NCI-H2029 treated with DMSO at 0.1 percent for 48 hours (cell line): ENCODE measurements around the gene HAPLN3.

Experiments used
- DNase-seq: peaks from one replicate; lab custom pipeline; 2025; lab: John Stamatoyannopoulos, UW

Gene HAPLN3

DNA sequence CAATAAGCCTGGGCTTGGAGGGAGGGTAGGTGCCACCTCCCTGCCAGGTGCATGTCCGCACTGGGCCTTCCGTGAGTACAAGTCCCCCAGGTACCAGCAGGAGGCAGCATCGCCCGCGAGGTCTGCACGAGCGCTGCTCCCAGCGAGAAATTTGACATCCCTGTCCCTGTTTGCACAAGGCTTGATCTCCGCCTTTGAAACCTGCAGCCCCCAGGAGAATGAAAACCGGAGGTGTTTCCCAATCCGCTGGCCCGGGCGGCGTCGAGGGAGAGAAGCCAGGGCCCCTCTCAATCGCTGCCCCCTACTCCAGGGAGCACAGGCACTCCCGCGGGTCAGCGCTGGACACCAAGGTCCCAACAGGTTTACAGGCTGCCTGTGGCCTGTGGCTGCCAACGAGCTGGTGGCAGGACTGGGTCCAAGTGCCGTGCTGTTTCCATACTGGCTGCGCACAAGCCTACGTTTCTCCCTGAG, 961 bp downstream of the HAPLN3 start:
- DNase-seq, result no peak

DNA sequence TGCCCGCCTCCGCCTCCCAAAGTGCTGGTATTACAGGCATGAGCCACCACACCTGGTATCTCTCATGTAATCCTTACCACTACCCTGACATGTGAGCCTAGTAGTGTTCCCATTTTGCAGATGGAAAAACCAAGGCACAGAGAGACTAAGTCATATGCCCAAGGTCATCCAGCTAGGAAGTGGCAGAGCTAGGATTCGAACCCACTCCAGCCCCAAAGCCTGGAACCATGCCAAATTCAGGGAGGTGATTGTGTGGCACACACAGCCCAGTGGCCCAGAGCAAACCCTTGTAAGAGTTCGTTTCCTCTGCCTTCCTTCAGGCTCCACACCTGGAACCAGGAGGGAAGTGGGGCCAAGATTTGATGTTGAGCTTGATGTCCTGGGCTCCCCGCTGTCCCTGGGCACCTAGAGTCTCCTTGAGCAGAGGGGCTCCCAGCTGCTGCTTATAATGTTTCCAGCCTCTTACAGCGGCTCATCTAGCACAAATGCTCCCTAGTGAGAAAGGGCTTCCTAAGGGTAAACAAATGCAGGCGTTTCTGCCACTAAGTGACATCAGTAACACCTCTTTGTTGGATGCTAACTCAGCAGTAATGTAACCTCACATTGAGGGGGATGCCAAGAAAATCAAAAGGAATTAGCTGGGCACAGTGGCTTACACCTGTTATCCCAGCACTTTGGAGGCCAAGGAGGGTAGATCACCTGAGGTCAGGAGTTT, 3.6 kb downstream of the HAPLN3 start:
- no peak for DNase-seq

DNA sequence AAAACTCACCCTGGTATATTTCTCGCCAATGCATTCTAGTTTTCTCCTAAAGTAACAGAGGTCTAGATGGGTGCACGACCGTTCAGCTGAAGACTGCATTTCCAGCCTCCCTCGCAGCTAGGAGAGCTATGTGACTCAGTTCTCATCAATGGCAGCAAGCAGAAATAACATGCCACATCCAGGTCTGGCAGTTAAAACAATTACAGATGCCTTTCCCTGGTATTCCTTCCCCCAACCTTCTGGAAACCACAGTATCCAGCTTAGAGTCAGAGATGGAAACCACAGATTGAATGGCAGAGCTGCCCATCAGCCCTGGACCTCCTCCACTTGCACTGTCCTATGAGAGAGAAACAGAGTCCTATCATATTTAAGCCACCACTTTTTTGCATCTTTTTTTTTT, 4.8 kb downstream of the HAPLN3 start:
- DNase-seq, result no peak

DNA sequence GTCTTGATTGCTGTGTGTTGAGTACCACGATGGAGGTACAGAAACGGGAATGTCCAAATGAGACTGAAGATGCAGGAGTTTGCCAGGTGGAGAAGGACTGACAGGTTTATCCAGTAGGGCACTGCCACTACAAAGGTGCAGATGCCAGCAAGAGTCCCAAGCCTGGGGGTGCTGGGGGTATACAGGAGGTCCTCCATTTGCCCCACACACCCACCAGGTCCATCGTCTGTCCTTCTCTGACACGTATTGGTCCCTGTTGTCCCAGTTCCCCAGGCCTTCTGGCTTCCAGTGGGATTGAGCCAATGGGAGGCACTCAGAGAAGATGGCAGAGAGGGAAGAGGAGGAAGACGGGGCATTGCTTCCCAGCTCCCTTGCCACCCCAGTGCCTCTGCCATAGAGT, 6.6 kb downstream of the HAPLN3 start:
- no peak for DNase-seq

DNA sequence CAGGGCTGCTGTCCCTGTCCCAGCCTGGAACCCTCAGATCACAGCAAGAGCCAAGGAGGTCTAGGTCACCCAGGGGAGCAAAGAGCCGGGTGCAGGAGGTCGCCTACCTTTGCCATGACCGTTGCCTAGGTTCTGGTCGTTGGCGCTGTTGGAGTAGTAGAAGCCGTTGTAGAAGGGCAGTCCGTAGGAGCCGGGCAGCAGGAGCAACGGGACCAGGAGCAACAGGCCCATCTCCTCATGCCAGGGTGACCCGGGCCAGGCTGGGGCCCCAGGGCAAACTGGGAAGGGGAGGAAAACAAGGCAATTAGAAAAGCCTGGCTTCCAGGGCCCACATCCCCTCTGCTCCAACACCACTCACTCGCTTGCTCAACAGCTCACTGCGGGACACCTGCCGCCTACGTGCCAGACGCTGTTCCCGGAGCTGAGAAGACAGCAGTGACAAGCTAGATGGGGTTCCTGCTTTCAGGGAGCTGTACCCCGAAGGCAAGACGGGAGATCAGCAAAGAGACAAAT, 8.2 kb downstream of the HAPLN3 start:
- no peak for DNase-seq

DNA sequence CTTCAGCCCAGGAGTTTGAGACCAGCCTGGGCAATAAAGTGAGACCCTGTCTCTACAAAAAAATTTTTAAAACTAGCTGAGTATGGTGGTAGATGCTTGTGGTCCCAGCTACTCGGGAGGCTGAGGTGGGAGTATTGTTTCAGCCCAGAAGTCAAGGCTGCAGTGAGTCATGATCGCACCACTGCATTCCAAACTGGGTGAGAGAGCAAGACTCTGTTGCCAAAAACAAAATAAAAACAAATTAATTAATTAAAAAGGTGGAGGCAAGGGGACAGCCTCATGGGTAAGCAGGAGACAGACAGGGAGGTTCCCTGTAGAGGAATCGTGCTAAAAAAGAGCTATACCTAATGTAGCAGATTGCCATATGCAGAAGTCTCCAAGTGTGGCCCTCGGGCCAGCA, 12.6 kb downstream of the HAPLN3 start:
- no peak for DNase-seq

DNA sequence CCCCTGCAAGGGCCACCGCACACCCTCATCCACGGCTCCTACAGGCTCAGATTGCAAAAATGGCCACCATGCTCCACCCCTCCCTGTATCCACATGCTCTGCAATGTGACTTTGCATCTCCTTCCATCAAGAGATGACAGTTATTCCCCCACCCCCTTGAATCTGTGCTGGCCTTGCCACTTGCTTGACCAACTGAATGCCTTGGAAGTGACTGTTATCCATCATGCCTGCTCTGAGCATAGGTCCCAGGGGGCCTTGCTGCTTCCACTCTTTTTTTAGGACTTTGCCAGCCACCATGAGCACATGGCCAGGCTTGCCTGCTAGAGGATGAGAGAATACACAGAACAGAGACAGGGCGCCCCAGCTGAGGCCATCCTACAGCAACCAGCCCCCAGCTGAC, 13.6 kb downstream of the HAPLN3 start:
- no peak for DNase-seq

DNA sequence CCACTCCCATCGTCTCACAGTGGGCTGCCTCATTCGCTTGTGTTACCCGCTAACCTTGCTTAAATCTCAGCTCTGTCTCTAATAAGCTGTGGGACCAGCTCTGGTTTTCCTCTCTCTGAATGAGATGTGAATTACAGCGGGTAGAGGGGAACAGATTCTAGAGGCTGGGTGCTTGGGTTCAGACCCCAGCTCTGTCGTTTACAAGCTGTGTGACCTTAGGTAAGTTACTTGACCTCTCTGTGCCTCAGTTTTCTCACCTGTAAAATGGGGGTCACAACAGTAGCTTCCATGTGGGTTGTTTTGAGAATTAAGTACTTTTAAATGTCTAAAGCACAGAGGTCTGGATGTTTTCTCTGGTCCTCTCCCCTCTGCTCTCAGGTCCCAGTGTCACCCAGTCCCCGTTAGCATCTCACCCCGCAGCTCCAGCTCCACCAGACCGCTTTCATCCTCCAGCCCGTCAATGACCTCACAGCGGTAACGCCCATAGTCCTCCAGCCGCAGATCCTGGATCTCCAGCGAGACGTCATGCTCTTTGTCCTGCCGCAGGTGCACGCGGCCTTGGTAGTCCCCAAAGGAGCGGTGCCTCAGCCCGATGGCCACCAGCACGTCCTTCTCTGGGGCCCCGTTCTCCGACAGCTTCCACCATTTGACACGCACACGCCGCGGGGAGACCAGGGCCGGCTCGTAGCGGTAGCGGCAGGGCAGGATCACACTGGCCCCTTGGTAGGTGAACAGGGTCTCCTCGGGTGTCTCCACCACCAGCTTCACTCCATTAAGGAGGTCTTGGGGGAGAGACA, 14.2 kb downstream of the HAPLN3 start:
- no peak for DNase-seq

DNA sequence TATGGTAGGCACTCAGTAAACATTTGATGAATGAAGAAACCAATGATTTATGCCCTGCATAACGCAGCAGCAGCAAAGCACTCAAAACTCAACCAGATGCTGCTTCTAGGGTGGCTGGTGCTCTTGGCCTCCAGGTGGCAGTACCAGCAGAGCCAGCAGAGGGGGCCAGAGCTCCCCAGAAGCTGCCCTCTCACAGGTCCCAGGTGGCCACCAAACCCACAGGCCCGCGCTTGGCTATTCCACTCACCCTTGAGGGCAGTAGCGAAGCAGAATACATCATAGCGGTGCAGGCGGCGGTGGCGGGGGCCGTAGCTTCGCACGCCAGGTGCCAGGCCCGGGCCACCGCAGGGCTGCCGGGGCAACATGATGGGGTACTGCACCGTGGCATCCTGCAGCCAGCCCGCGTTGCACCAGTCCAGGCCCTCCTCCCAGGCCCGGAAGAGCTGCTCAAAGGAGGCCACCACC, 16.6 kb downstream of the HAPLN3 start:
- DNase-seq, result no peak

DNA sequence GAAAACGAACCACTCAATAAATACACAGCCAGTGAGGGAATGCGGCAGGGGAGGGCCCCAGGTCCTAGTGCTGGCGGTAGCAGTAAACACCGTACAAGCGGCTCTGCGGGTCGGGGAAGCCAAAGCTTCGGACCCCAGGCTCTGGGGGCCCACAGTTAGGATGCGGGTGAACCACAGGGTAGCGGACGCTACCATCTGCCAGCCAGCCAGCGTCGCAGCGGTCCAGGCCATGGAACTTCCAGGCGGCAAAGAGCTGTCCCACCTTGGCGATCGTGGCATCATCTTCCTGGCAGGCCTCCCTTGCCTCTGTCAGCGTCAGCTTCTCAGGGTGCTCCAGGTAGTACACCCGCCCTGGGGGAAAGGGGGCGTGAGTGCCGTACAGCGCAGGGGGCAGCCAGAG, 17.4 kb downstream of the HAPLN3 start:
- no peak for DNase-seq

DNA sequence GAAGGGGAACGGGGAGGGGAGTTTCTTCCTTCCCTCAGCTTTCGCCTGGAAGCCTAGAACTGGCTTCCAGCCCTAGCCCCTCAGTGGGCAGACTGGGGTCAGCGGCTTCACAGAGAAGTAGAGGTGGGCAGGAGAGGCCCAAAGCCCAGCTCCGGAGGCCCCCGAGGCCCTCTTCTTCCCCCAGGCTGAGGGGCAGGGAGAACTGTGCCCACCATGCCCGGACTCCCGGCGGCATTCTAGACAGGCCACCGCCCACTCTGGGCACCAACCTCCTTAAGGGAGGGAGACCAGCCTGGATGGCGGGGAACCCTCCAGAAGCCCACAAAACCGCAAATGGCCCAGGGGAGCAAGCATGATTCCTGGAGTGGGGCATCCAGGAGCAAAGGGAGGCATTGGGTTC, 17.9 kb downstream of the HAPLN3 start:
- no peak for DNase-seq

DNA sequence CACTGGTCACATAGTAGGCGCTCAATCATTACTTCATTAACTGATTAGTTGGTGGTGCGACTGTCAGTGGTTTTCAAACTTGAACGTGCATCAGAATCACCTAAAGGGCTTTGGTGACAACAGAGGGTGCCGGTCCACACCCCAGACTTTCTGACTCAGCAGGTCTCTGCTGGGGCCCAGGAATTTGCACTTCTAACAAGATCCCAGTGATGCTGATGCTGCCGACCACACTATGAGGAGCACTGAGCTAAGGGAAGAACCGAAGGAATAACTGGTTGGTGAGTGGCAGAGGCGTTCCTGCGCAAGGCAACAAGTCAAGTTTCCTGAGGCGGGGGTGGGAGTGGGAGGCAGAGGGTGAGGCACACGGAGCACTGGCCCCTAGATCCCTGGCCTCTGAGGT, 18.8 kb downstream of the HAPLN3 start:
- DNase-seq, result no peak

DNA sequence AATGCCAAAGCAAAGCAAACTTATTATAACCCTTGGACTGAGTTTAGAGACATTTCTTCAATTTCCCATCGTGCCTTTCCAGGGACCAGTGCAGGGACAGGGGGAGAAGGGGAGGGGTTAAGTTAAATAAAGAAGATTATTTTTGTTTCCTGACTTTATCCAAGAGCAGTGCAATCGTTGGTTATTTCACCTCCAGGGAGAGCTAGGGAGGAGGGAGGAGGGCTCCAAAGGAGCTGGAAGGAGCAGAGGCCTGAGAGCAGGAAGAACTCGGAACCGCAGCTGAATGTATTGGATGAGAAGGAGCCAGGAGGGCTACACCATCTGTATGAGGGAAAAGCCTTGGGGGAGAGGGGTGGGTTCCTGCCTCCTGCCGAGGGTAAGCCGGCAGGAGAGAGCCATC, 20.7 kb downstream of the HAPLN3 start:
- DNase-seq, result no peak

DNA sequence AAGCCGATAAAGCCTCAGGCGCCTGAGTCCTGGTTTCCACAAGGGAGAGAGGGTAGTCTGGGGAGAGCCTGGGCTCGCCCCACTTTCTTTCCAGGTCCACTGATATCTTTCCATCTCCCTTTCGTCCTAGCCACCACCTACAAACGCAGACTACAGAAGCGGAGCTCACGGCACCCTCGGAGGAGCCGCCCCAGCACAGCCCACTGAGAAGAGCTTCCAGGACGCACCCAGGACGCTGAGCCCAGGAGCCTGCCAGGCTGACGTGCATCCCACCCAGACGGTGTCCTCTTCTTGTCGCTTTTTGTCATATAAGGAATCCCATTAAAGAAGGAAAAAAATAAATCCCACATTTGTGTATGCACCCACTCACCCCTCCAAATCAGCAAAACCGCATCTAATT, 21.1 kb downstream of the HAPLN3 start:
- DNase-seq, result no peak

DNA sequence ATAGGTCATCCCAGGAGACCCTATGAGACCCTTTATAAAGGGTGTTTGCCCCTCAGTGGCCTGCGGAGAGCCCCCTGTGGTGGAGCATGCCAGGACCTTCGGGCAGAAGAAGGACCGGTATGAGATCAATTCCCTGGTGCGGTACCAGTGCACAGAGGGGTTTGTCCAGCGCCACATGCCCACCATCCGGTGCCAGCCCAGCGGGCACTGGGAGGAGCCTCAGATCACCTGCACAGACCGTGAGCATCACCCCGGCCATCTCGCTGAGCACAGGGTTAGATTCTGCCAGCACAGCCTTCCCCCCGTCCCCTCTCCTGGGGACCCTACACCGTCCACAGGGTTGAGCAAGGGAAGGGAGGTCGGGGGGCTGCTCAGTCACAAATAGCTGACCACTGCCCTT, 21.6 kb downstream of the HAPLN3 start:
- no peak for DNase-seq

DNA sequence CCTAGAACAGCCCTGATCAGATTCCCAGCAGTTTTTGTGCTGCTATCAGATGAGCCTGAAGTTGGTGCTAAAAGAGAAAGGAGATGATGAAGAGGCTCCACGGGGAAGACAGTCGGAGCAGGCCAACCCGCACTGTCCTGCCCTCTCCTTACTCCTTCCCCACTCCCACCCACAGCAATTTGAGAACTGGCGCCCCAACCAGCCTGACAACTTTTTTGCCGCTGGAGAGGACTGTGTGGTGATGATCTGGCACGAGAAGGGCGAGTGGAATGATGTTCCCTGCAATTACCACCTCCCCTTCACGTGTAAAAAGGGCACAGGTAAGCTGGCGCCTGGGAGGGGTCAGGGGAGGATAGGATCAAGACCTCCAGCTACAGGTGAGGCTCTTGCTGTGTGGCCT, 22.6 kb downstream of the HAPLN3 start:
- DNase-seq, result no peak

DNA sequence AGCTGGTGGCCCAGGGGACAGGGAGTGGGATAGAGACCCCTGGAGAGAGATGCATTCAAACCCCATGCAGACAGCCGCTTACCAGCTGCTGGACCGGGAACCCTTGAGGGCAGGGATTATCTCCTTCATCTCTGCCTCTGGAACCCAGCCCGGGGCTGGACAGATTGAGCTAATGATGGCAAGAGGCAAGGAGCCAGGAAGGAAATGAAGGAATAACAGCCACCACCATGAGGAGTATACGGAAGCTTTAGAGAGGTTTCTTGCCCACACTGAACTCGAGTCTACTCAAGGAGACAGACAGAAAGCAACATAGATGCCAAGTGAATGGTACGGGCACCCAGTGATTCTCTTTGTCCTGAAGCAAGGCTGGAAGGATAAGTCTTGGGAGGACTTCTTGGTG, 23.2 kb downstream of the HAPLN3 start:
- no peak for DNase-seq

DNA sequence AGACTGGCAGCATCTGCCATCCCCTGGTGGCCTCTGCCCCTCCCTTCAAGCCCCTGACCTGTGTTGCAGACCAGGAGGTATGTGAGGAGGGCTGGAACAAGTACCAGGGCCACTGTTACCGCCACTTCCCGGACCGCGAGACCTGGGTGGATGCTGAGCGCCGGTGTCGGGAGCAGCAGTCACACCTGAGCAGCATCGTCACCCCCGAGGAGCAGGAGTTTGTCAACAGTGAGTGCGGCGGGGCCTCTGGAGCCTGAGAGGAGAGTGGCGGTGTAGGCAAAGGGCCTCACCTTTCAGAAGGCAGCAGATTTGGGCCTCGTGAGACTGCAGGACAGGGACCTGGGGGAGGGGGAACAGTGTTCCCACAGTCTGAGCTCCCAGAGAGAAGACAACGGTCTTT, 24.0 kb downstream of the HAPLN3 start:
- DNase-seq, result no peak

DNA sequence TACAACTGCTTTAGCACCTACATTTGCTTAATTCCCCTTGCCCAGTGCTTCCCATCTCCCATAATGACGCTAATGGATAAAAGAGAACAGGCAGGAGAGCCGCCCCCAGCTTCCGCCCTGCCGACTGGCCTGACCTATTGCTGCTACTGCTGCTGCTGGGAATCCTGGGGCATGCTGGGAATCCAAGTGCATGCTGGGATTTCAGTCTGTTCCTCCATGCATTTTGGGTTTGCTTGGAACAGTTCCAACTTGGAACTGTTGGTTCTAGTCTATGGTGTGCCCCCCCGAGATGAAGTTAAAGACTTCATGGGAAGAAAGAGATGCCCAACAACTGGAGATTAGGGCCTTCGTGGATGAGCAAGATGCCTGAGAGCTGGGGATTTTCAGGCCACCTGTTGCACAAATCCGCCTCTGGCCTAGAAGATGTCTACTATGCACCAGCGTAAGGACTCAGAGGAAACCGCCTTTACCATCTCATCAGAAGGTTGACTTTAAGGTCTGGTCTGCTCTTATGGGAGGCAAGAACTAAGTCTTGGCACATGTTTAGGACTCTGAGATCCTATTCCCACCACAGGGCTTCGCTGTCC, 29.0 kb downstream of the HAPLN3 start:
- no peak for DNase-seq

DNA sequence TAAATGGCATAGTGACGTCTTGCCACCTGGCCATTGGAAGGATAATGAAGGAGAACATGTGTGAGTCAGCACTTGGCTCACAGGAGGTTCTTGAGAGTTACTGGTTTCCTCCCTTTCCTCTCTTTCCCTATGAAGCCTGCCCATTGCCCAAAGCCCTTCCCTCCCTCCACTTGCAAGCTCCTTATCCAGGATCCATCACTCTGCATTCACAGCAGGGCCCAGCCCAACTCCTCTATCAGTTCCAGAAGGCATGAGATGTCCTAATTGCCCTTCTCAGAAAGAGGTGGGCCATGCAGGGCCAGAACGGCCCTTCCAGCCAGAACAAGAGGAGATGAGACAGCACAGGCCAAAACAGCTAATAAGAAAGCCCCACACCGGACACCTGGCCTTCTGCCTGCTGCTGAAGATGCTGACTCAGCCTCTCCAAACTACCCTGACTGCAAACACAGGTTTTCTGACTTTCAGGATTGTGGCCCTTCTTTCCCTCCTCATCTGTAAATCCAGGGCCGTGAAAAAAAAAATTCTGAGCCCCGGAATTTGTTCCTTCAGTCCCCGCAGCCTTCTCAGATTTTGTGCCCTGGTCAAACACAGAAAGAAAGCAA, 29.7 kb downstream of the HAPLN3 start:
- no peak for DNase-seq

DNA sequence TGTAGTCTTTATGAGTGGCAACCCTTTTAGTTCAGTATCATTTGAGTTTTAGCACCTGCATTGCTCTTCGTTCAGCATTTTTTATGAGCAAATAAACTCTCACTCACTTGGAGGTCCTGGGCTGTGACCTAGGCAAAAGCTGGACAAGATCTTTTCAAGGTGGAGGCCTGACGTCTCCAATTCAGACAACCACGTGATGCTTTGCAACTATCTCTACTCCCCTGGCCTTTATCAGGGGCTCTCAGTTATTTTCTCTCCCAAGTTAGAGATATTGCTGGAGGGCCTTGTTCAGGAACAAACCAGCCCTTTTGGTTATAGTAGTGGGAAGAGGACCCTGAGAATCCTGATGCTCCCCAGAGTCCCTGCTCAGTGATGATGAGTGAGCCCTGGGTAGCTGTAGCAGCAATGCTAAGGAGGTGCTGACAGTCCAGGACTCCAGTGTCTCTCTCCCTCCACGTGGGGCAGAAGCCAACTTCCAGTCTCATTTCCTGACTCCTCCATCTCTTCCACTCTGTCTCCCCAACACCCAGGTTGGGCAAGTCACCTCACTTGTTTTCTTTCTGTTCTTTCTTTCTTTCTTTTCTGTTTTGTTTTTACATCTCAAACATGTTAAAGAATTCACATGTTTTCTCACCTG, 30.4 kb downstream of the HAPLN3 start:
- DNase-seq, result no peak

DNA sequence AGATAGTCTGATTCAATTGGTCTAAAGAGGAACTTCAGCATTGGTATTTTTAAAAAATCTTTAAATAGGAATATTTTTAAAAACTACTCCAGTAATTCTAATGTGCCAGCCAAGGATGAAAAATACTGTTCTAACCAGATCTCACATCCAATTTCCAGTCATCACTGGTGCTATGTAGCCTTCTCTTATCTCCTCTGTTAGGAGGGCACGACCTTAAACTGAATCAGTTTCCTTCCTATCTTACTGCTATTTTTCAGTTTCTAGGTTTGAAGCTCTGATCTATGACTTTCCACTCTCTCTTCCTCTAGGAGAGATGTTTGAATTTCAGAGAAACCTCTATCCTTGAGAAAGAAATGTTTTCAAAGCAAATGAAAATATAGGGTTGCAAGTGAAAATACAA, 31.9 kb downstream of the HAPLN3 start:
- no peak for DNase-seq
